GM19035 (cell line): ENCODE measurements around the gene PRRC2C.

Experiments used
- ATAC-seq: cut with Tn5 transposase; IDR thresholded peaks from one replicate; pipeline ENCODE4 v1.9.1; 2021; ENCODE audit not compliant: unreplicated experiment

The PRRC2C gene

GRCh38 chr1:171627020-171627419, 141.7 kb downstream of the PRRC2C start:
- no peak for ATAC-seq

- no peak for ATAC-seq
Measured at GRCh38 chr1:171628225-171628624, 142.9 kb downstream of the PRRC2C start.

GRCh38 chr1:171635661-171636060, 150.3 kb downstream of the PRRC2C start:
- no peak for ATAC-seq

GRCh38 chr1:171636141-171636540, 150.8 kb downstream of the PRRC2C start:
- no peak for ATAC-seq

GRCh38 chr1:171637928-171638576, 152.7 kb downstream of the PRRC2C start:
- ATAC-seq: no peak

GRCh38 chr1:171640225-171640624, 154.9 kb downstream of the PRRC2C start:
- ATAC-seq: no peak

GRCh38 chr1:171641076-171641864, 155.9 kb downstream of the PRRC2C start:
- ATAC-seq: no peak

GRCh38 chr1:171642197-171642596, 156.9 kb downstream of the PRRC2C start:
- no peak for ATAC-seq
